ENCODE measurements around the gene HSDL2.
A peak's percentile ranks its signal among the peaks of the same experiment; 100 is the strongest.
"Not testable (repeated sequence)": the region's sequence is repeated elsewhere in the genome, so short reads cannot be mapped to it uniquely, and the experiment has no call there.

The HSDL2 gene

DNA sequence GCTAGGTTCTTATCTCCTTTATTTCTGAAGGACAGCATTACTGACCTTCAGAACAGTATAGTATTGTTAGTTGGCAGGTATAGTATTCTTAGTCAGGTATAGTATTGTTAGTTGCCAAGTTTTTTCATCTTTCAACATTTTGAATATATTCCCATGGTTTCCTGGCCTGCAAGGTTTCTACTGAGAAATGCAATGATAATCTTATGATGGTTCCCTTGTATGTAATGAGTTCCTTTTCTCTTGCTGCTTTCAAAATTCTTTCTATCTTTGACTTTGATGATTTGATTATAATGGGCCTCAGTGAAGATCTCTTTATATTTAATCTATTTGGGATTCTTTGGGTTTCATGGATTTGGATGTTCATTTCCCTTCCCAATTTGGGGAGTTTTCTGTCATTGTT lies 12.4 kb upstream of the HSDL2 start:
- DNase-seq, result no peak

- no peak for DNase-seq
These were observed 10.1 kb upstream of the HSDL2 start for GRCh38 chr9:112369817-112370216.

- DNase-seq, result no peak
These were observed 8.8 kb upstream of the HSDL2 start for GRCh38 chr9:112371060-112371459.

DNA sequence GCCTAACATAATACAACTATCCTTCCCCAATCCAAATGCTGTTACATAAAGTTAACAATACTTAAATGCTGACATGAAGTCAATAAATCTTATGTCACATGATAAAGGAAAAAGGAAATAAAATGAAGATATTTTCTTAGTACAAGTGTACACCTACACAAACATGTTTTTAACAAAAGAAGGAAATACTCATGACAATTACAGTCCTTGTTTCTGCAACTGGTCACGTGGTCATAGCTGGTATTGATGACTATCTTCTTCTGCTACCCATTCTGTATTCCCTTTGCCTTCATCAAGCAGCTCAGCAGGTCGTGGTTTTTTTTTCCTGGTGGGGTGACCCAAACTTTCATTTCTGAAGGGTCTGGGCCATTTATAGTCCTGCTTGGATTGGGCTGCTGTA lies 6.2 kb upstream of the HSDL2 start:
- DNase-seq, result not testable (repeated sequence)

DNA sequence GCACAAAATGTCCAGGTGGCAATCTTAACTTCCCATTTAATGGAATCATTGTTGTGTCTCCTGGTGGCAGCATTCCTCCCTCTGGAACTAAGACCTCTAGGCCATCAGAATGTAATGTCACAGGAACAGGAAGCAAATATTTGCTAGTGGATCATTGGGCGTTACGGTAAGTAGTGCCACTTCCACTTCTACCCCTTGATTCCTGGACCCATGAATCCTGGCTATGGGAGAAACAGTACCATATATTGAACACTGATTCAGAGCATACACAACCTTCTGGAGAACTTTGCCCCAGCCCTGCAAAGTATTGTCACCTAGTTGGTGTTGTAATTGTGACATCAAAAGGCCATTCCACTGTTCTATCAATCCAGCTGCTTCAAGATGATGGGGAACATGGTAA lies 5.7 kb upstream of the HSDL2 start:
- not testable (repeated sequence) for DNase-seq

DNA sequence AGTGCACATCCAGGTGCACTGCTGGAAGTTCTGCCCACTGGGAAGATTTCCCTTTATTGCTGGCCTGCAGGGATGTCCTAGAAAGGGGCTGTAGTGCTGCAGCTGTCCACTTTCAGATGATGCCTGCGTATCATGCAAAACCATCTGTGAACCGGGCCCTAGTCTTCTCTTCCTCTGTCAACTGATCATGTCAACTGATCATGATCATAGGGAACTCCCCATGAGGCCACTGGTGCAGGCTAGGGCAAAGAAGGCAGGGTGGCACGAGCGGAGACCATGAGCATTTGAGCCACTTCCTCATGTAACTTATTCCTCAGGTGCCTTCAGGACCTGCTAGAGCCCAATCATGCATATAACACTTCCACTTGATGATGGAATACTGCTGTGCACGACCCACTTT lies 4.5 kb upstream of the HSDL2 start:
- DNase-seq, result no peak

DNA sequence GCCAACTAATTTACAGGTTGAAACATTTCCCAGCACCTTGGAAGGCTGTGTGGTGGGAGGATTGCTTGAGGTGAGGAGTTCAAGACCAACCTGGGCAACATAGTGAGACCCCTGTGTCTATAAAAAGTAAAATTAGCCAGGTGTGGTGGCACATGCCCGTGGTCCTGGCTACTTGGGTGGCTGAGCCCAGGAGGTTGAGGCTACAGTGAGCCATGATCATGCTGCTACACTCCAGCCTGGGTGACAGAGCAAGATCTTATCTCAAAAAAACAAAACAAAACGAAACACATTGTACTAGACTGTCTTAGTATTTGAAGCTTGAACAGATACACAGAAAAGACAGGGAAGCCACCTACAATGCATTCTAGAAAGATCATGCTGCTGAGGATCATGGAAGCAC lies 2.8 kb upstream of the HSDL2 start:
- DNase-seq, result no peak

DNA sequence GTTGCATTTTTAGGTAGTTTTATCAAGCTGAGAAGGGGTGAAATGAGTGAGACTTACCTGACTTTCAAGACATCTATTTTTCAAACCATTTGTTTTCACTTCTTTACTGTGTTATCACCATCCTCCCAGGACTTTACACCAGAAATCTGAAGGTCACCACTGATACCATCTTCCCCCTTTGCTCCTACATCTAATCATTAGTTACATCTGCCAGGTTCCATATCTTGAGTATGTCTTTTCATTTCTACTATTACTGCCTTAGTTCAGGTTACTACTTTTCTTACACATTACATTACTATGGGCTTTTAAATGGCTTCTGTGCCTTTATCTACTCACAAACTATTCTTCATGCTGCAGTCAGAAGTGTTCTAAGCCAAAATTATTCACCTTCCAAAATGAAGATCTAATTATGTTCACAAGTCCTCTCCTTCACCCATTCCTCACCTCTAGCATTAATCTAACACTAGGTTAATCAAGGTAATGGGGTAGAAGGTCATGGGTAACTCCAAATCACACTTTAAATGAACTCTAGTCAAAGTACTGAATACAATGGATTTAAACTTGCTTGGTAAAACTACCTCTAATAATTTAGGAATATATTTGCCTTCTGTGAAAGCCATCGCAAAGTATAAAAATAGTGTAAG lies 2.1 kb upstream of the HSDL2 start:
- DNase-seq, result no peak

DNA sequence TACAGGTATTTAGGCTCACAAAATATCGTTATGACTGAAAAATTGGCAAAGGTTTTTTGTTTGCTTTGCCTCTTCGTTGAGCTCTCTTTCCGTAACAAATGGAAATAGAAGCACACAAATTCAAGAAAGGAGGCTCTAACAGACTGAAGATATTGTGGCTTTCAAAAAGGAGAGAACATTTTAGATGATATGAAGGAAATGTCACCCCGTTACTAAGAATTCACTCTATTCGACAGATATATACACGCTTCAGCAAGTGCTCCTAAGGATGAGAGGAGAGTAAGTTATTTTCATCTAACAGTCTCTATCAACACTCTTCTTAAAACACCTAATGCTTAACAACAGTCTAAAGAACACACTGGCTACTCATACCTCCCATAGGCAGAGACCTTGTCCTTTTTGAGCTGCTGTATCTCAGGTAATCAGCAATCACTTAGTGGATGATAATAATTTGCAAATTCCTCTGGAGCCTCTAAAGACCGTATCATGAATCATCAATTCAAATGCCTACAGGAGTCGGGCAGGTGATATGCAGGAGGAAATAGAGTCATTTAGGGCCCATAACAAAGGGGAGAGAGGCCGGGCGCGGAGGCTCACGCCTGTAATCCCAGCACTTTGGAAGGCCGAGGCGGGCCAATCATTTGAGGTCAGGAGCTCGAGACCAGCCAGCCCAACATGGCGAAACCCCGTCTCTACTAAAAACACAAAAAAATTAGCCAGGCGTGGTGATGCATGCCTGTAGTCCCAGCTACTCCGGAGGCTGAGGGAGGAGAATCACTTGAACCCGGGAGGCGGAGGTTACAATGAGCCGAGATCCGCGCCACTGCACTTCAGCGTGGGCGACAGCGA lies 1.4 kb upstream of the HSDL2 start:
- DNase-seq, result peak; percentile 18

DNA sequence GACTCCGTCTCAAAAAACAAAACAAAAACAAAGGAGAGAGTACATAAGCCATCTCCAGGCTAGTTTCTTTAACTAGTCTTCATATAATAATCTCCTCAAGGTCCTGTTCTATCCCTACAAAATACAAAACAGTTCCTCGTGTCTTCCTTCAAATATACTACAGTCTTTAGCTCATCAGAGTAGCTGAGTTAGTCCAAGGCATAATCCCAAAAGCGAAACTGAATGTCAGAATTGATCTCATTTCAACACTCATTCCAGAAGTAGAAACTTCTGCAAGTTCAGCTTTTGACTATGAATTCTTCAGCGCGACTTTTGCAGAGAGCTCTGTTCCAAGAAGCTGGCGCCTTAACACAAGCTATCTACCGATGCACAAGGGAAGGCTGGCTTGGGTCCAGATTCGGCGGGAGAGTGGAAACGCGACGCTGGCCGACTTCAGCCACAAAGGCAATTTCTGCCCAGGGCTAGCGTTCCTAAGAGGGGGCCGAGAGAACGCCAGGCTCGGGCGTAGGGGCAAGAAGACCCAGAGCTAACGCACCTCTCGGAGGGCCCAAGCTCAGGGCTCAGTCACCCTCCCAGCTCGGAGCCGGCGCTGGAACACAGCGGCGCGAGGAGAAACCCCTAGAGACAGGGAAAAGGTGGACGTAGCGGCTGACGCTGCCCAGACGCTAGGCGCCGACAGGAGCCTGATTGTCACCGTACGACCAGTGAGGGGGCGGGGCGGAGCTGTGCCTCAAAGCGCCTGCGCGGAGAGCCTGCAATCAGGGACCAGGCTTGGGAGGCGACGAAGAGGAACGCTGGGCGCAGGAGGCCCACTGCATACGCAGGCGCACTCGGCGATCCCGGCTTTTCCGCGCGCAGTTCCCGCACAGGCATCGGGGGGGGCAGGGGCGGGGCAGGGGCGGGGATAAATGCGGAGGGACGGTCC lies 469 bp upstream of the HSDL2 start:
- peak; percentile 96 for DNase-seq

DNA sequence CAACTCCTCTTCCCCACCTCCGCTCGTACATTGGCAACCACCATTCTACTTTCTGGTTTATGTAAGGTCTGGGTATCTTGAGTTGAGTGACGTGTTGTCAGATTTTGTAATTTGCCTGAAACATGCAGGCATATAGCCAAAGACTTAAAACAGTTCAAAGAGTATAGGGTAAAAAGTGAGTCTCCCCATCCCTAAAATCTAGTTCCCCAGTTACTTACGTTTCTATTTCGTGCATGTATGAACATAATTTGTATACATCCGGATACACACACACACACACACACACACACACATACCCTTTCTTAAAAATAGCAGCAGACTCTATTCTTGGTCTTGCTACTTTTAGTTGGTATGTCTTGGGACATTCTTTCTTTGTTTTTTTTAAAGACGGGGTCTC lies 915 bp downstream of the HSDL2 start:
- DNase-seq, result no peak

DNA sequence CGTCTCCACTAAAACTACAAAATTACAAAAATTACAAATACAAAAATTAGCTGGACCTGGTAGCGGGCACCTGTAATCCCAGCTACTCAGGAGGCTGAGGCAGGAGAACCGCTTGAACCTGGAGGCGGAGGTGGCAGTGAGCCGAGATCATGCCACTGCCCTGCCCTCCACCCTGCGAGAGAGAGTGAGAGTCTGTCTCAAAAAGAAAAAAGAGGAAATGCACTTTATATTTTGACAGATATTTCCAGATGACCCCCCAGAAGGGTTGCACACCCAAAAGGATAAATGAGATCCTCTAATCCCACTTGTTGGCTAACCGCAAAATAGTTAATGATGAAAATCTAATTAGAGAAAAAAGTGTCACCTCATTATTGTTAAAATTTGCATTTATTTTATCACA lies 2.2 kb downstream of the HSDL2 start:
- no peak for DNase-seq

DNA sequence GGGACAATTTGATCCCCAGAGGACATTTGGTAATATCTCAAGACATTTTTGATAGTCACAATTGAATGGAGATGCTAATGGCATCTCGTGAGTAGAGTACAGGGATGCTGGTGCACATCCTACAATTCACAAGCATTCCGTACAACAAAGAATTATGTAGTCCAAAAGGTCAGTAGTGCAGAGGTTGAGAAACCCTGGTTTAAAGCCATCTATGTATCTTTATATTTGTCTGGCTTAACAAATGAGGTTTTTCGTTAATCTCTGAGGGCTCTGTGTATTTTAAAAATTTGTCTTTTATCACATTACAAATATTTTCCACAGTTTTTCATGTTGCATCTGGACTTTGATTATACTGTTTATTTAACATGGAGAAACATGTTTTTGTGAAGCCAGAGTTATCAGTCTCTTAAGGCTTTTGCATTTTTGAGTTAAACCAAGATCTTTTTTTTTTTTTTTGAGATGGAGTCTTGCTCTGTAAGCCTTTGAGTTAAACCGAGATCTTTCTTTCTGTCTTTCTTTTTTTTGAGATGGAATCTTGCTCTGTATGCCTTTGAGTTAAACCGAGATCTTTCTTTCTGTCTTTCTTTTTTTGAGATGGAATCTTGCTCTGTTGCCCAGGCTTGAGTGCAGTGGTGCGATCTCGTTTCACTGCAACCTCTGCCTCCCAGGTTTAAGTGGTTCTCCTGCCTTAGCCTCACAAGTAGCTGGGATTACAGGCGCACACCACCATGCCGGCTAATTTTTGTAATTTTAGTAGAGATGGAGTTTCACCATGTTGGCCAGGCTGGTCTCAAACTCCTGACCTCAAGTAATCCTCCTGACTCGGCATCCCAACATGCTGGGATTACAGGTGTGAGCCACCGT lies 2.8 kb downstream of the HSDL2 start:
- DNase-seq, result no peak

DNA sequence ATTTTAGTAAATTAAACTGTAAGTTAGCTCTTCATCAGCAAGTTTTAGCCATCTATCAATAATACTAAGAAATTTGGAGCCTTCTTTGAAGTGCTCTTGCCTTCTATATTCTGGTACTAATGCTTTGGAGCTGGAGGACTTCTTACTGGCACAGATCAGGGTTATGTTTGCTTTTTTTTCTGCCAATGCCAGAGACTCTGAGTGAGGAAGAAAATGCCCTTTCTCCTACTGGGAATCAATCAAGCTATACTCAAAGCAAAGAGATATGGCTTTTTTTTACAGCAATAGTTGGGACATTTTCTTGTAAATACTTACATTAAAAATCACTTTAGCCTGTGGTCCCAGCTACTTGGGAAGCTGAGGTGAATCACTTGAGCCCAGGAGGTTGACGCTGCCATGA lies 4.3 kb downstream of the HSDL2 start:
- DNase-seq, result no peak

DNA sequence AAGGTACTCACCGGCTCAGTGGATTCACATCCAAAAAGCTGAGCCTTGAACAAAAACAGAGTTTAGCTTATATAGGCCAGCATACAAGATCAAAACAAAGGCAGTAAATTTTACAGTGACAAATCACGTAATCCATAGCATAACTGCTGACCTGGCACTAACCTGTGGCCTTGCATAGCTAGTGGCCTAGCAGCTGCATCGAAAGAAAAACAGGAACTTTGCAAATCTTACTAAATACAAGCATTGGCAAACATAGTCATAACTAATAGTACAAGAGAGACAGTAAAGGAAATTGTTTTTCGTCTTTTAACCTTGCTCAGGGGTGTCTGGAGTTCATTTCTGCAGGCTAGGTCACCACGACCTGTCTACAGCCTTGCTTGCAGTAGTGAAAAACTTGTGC lies 4.8 kb downstream of the HSDL2 start:
- DNase-seq, result no peak

GRCh38 chr9:112387115-112387514 lies 7.2 kb downstream of the HSDL2 start:
- no peak for DNase-seq

GRCh38 chr9:112389897-112390296 lies 10.0 kb downstream of the HSDL2 start:
- DNase-seq, result not testable (repeated sequence)

DNA sequence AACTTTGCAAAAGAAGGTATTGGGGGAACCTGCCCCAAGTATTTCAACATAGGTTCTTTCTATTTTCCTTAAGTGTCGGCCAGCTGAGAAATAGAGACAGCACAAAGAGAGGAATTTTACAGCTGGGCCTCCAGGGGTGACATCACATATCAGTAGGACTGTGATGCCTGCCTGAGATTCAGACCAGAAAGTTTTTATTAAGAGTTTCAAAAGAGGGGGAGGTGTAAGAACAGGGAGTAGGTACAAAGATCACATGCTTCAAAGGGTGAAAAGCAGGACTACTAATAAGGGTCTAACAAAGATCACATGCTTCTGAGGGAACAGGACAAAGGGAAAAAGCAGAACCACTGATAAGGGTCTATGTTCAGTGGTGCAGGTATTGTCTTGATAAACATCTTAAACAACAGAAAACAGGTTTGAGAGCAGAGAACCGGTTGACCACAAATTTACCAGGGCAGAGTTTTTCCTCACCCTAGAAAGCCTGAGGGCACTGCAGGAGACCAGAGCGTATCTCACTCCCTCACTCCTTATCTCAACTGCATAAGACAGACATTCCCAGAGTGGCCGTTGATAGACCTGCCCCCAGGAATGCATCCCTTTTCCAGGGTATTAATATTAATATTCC lies 12.1 kb downstream of the HSDL2 start:
- not testable (repeated sequence) for DNase-seq

- not testable (repeated sequence) for DNase-seq
These were observed 13.2 kb downstream of the HSDL2 start for GRCh38 chr9:112393146-112393545.

DNA sequence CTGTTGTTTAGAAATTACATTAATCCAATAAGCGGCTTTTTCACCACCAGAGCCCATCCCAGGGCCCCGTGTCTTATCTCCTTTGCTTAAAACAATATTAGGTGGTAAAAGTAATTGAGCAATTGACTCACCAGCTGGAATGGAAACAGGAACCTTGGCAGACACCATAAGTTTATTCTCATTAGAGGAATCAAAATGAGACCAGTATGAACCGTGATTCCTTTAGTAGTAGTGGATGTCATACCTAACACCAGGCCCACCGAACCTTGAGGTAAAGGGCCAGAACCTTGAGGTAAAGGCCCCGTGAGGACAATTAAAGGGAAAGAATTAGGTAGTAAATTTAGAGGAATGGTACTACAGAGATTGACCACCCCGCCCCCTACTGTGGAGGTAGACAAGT lies 16.5 kb downstream of the HSDL2 start:
- DNase-seq, result no peak

- no peak for DNase-seq
These were observed 17.0 kb downstream of the HSDL2 start for GRCh38 chr9:112396872-112397271.
